H1 (cell line): Measurements from ENCODE around the gene IGFALS. TPM values are rescaled to one million over a fixed set of nuclear protein-coding genes. Genes with fewer than 3 reads are reported as not detected.

ENCODE experiments used
- CTCF ChIA-PET: fragments of 300-600 bp; sonication (Branson Sonifier 250); formaldehyde crosslinking; loops from one replicate; lab custom pipeline; 2021; ENCODE audit not compliant: partially characterized antibody; lab: Charles Lee
- POLR2A ChIA-PET: fragments of 300-600 bp; sonication (Branson Sonifier 250); formaldehyde crosslinking; loops from one replicate; lab custom pipeline; 2021; ENCODE audit warnings: inconsistent platforms; ENCODE audit not compliant: partially characterized antibody; lab: Charles Lee
- DNase-seq, 2 experiments: peaks; one replicate each; pipeline versions ENCODE4 v3.0.0 to v3.0.0-alpha.2; 2010 to 2022; ENCODE audit warnings: low spot score in 2 of 2, low read depth in 1 of 2, mixed read lengths in 1 of 2
- FAIRE-seq: peaks from 2 replicates; lab custom pipeline; 2011; peaks lifted over from hg19 to GRCh38; lab: Jason Lieb, UNC
- H2AFZ ChIP-seq: 2 replicates; pipeline ENCODE4 v1.8.1; 2012; ENCODE audit warnings: low read length, inconsistent platforms
- H2AK5ac ChIP-seq: 2 replicates; pipeline ENCODE4 v1.6.1; 2013; ENCODE audit warnings: low read depth, low read length
- H2BK120ac ChIP-seq: replicated peaks from 2 replicates; pipeline ENCODE3; 2013; ENCODE audit warnings: low read depth, low read length, inconsistent platforms
- H2BK12ac ChIP-seq: 2 replicates; pipeline ENCODE4 v1.6.1; 2013; ENCODE audit warnings: low read depth, low read length
- H2BK15ac ChIP-seq: 2 replicates; pipeline ENCODE4 v1.6.1; 2013; ENCODE audit warnings: low read length
- H2BK20ac ChIP-seq: 2 replicates; pipeline ENCODE4 v1.6.1; 2013; ENCODE audit warnings: low read length
- H2BK5ac ChIP-seq: 2 replicates; pipeline ENCODE4 v1.6.1; 2013; ENCODE audit warnings: low read depth, low read length
- H3K14ac ChIP-seq: 2 replicates; pipeline ENCODE4 v1.6.1; 2013; ENCODE audit warnings: inconsistent platforms; ENCODE audit not compliant: insufficient read length
- H3K18ac ChIP-seq: 2 replicates; pipeline ENCODE4 v1.6.1; 2013; ENCODE audit warnings: low read length; ENCODE audit errors: extremely low read depth
- H3K23ac ChIP-seq: 2 replicates; pipeline ENCODE4 v1.6.1; 2013; ENCODE audit warnings: inconsistent platforms; ENCODE audit not compliant: insufficient read length
- H3K23me2 ChIP-seq: 2 replicates; pipeline ENCODE4 v1.6.1; 2013; ENCODE audit warnings: low read depth, low read length
- H3K27ac ChIP-seq: 2 replicates; pipeline ENCODE4 v1.6.1; 2011; ENCODE audit warnings: low read depth, low read length, inconsistent platforms
- H3K27me3 ChIP-seq, 4 experiments: replicated peaks in 1 of 4; 1 replicate in 1 of 4; 2 replicates in 3 of 4; pipeline versions ENCODE4 v1.6.1 to v1.8.1; 2011 to 2013; ENCODE audit warnings: low read length in 3 of 4, mild to moderate bottlenecking in 3 of 4, inconsistent platforms in 2 of 4, mixed read lengths in 2 of 4, moderate library complexity in 1 of 4; ENCODE audit not compliant: control insufficient read depth in 3 of 4, insufficient read depth in 3 of 4; ENCODE audit errors: extremely low read depth in 1 of 4
- H3K36me3 ChIP-seq, 4 experiments: 2 replicates each; pipeline versions ENCODE4 v1.6.1 to v1.8.1; 2011 to 2013; ENCODE audit warnings: mild to moderate bottlenecking in 4 of 4, low read length in 3 of 4, moderate library complexity in 2 of 4, control low read depth in 1 of 4, inconsistent platforms in 1 of 4; ENCODE audit not compliant: insufficient read depth in 4 of 4, control insufficient read depth in 2 of 4
- H3K4ac ChIP-seq: replicated peaks from 2 replicates; pipeline ENCODE3; 2013; ENCODE audit warnings: low read length, low read depth, mixed read lengths, inconsistent platforms; ENCODE audit not compliant: insufficient read length
- H3K4me1 ChIP-seq, 4 experiments: replicated peaks in 1 of 4; 1 replicate in 1 of 4; 2 replicates in 3 of 4; pipeline versions ENCODE4 v1.6.1 to v1.8.1; 2011 to 2013; ENCODE audit warnings: low read length in 3 of 4, inconsistent platforms in 2 of 4, mixed read lengths in 1 of 4; ENCODE audit not compliant: insufficient read depth in 4 of 4, control insufficient read depth in 3 of 4
- H3K4me2 ChIP-seq, 2 experiments: 2 replicates each; pipeline versions ENCODE4 v1.6.1 to v1.8.1; 2011 to 2013; ENCODE audit warnings: low read depth in 2 of 2, low read length in 2 of 2, control low read depth in 1 of 2, inconsistent platforms in 1 of 2, mild to moderate bottlenecking in 1 of 2; ENCODE audit not compliant: insufficient read depth in 1 of 2
- H3K4me3 ChIP-seq, 4 experiments: fragments of 200-600, 300-600 bp in 1 of 4; sonication (generic), shearing (Covaris generic), sonication (Bioruptor Twin) in 1 of 4; 2 replicates each; pipeline versions ENCODE4 v1.5.1 to v1.8.1; 2011 to 2016; ENCODE audit warnings: low read length in 4 of 4, low read depth in 3 of 4, control low read depth in 2 of 4, inconsistent platforms in 2 of 4, mild to moderate bottlenecking in 2 of 4, mixed read lengths in 1 of 4, moderate library complexity in 1 of 4; ENCODE audit not compliant: insufficient read depth in 2 of 4; ENCODE audit errors: extremely low read depth in 1 of 4
- H3K56ac ChIP-seq: replicated peaks from 2 replicates; pipeline ENCODE3; 2013; ENCODE audit warnings: low read depth, mild to moderate bottlenecking, mixed read lengths, low read length, inconsistent platforms; ENCODE audit not compliant: insufficient read length
- H3K79me1 ChIP-seq: 2 replicates; pipeline ENCODE4 v1.6.1; 2013; ENCODE audit warnings: low read depth, low read length, control low read depth
- H3K79me2 ChIP-seq, 2 experiments: 2 replicates each; pipeline versions ENCODE4 v1.6.1 to v1.8.1; 2012 to 2013; ENCODE audit warnings: low read length in 2 of 2, mild to moderate bottlenecking in 2 of 2, inconsistent platforms in 1 of 2; ENCODE audit not compliant: insufficient read depth in 2 of 2, control insufficient read depth in 1 of 2
- H3K9ac ChIP-seq, 4 experiments: replicated peaks in 1 of 4; 1 replicate in 1 of 4; 2 replicates in 3 of 4; pipeline versions ENCODE4 v1.6.1 to v1.8.1; 2011 to 2013; ENCODE audit warnings: low read depth in 3 of 4, low read length in 3 of 4, control low read depth in 2 of 4, mild to moderate bottlenecking in 2 of 4, moderate library complexity in 2 of 4, inconsistent platforms in 1 of 4; ENCODE audit errors: extremely low read depth in 1 of 4
- H3K9me3 ChIP-seq, 2 experiments: 2 replicates each; pipeline versions ENCODE4 v1.6.1 to v1.8.1; 2012 to 2013; ENCODE audit warnings: mild to moderate bottlenecking in 2 of 2, moderate library complexity in 2 of 2, control low read depth in 1 of 2, inconsistent platforms in 1 of 2, low read depth in 1 of 2, low read length in 1 of 2, mixed read lengths in 1 of 2; ENCODE audit not compliant: insufficient read depth in 2 of 2
- H4K20me1 ChIP-seq, 2 experiments: replicated peaks in 1 of 2; 2 replicates each; pipeline versions ENCODE3 to v1.8.1; 2011 to 2013; ENCODE audit warnings: inconsistent platforms in 2 of 2, low read length in 2 of 2, mild to moderate bottlenecking in 1 of 2; ENCODE audit not compliant: insufficient read depth in 2 of 2, control insufficient read depth in 1 of 2
- H4K5ac ChIP-seq: 2 replicates; pipeline ENCODE4 v1.6.1; 2013; ENCODE audit warnings: low read length, low read depth, mixed read lengths, inconsistent platforms; ENCODE audit not compliant: insufficient read length
- H4K8ac ChIP-seq: 2 replicates; pipeline ENCODE4 v1.8.0; 2013; ENCODE audit warnings: mild to moderate bottlenecking, moderate library complexity, low read length, inconsistent platforms; ENCODE audit not compliant: insufficient read depth; ENCODE audit errors: extremely low read depth
- H4K91ac ChIP-seq: replicated peaks from 2 replicates; pipeline ENCODE3; 2013; ENCODE audit warnings: low read length, mixed read lengths, inconsistent platforms; ENCODE audit not compliant: insufficient read length
- BCL11A ChIP-seq, 2 experiments: IDR thresholded peaks; one replicate each; pipeline ENCODE4 v1.6.1; 2011; ENCODE audit warnings: low read depth in 2 of 2, low read length in 2 of 2, mild to moderate bottlenecking in 2 of 2
- CEBPB ChIP-seq: IDR thresholded peaks from 2 replicates; pipeline ENCODE4 v1.6.1; 2012; ENCODE audit warnings: low read depth, low read length
- JUND ChIP-seq: IDR thresholded peaks from 2 replicates; pipeline ENCODE4 v1.6.1; 2011; ENCODE audit warnings: mild to moderate bottlenecking, improper control_type of control experiment, low read length
- KDM4A ChIP-seq: IDR thresholded peaks from one replicate; pipeline ENCODE4 v1.7.1; 2012; ENCODE audit warnings: low read depth, mild to moderate bottlenecking, moderate library complexity, low read length, inconsistent platforms; ENCODE audit not compliant: severe bottlenecking
- KDM5A ChIP-seq: fragments of 200-600 bp; IDR thresholded peaks from 2 replicates; pipeline ENCODE4 v1.7.1; 2012; ENCODE audit warnings: mild to moderate bottlenecking, low read length, inconsistent platforms, mixed read lengths
- NANOG ChIP-seq: IDR thresholded peaks from 2 replicates; pipeline ENCODE4 v1.6.1; 2011; ENCODE audit warnings: low read length, low read depth, mild to moderate bottlenecking, inconsistent platforms; ENCODE audit not compliant: insufficient read depth, poor library complexity, severe bottlenecking
- RNF2 ChIP-seq: fragments of 200-900, 300-1000 bp; sonication (generic); IDR thresholded peaks from 2 replicates; pipeline ENCODE4 v1.7.1; 2016; ENCODE audit warnings: borderline replicate concordance, low read depth, mild to moderate bottlenecking, antibody characterized with exemption, low read length; ENCODE audit not compliant: poor library complexity, severe bottlenecking; ENCODE audit errors: missing control alignments
- SRF ChIP-seq: IDR thresholded peaks from 2 replicates; pipeline ENCODE4 v1.6.1; 2011; ENCODE audit warnings: mild to moderate bottlenecking, low read depth, low read length, moderate library complexity
- SUZ12 ChIP-seq: fragments of 200-600 bp; sonication (generic); IDR thresholded peaks from 2 replicates; pipeline ENCODE4 v1.6.1; 2012; ENCODE audit warnings: mild to moderate bottlenecking, inconsistent platforms, low read length, moderate library complexity, mixed read lengths
- WGBS, 2 experiments: shearing (Covaris generic) in 1 of 2; methylation state at CpG; one replicate each; pipeline versions ENCODE4 v1.1.6 to v1.1.7; 2013 to 2015; ENCODE audit warnings: low lambda C conversion rate in 2 of 2, mixed read lengths in 2 of 2, inconsistent platforms in 1 of 2, low coverage in 1 of 2, missing lambda C conversion rate in 1 of 2; ENCODE audit not compliant: insufficient replicate concordance in 2 of 2, insufficient coverage in 1 of 2, insufficient read length in 1 of 2; ENCODE audit errors: extremely low coverage in 1 of 2, missing lambda C conversion rate in 1 of 2; 5-methylcytosine and 5-hydroxymethylcytosine counted together
- polyA plus RNA-seq, 7 experiments: library from polyadenylated mRNA; depleted of rRNA in 3 of 7; stranded (reverse) in 5 of 7; unstranded in 2 of 7; fragments of >200 nt in 5 of 7; fragments of 200-250 nt in 2 of 7; gene quantifications; 1 replicate in 5 of 7; 2 replicates in 1 of 7; 4 replicates in 1 of 7; pipeline versions ENCODE4 v1.2.1 to v1.2.3, GENCODE V29; 2011 to 2013; ENCODE audit warnings: missing spikeins in 2 of 7, mixed read lengths in 2 of 7
- total RNA-seq: library from RNA; stranded (reverse); fragmentation: NEBNext Ultra II Directional; extraction: Animal tissue kit (Norgen Biotek cat#: 25700); gene quantifications from 2 replicates; pipeline ENCODE4 v1.2.1, GENCODE V29; 2021
- TF ChIP-seq, protein P1 (sequence below): IDR thresholded peaks from 2 replicates; pipeline ENCODE4 v1.6.1; 2011; ENCODE audit warnings: low read depth, mild to moderate bottlenecking, low read length; ENCODE audit not compliant: insufficient read depth
- TF ChIP-seq, protein P2 (sequence below): IDR thresholded peaks from 2 replicates; pipeline ENCODE4 v1.6.1; 2012; ENCODE audit warnings: low read length, inconsistent platforms

The IGFALS gene
- total and polyA plus RNA-seq, 2 of the 8 experiments (the other 6 are each of a cell fraction or from before 2014, with no cell fraction given), result not detected

DNA sequence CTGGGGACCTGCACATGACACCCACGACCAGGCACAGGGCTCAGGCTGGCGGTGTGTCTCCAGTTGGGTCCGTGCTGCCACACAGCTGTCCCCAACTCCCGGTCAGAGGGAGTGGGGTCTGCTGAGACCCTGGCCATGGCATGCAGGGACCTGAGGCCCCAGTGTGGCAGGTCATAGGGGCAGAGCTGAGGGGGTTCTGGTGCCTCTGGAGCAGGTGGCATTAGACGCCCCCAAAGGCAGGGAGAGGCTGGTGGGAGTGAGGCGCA, 6.5 kb downstream of the IGFALS start:
- no peak for FAIRE-seq
- TF ChIP-seq, protein P1, sequence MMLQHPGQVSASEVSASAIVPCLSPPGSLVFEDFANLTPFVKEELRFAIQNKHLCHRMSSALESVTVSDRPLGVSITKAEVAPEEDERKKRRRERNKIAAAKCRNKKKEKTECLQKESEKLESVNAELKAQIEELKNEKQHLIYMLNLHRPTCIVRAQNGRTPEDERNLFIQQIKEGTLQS, result no peak
- TF ChIP-seq SRF (no peak), BCL11A (IDR thresholded peaks at IDR 0.05; ENCODE audit: low read depth in 2 of 2, low read length in 2 of 2) (no peak), CEBPB (no peak), RNF2 (no peak), KDM5A (no peak), SUZ12 (no peak), NANOG (no peak), KDM4A (no peak), JUND (no peak)
- TF ChIP-seq, protein P2, sequence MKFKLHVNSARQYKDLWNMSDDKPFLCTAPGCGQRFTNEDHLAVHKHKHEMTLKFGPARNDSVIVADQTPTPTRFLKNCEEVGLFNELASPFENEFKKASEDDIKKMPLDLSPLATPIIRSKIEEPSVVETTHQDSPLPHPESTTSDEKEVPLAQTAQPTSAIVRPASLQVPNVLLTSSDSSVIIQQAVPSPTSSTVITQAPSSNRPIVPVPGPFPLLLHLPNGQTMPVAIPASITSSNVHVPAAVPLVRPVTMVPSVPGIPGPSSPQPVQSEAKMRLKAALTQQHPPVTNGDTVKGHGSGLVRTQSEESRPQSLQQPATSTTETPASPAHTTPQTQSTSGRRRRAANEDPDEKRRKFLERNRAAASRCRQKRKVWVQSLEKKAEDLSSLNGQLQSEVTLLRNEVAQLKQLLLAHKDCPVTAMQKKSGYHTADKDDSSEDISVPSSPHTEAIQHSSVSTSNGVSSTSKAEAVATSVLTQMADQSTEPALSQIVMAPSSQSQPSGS, result no peak

More for the DNA sequence above, 6.5 kb downstream of the IGFALS start:
- peaks cover 13% of the 10 kb centered on the region; the same call in 1 of the 2 replicates for H3K79me1 ChIP-seq
- no peak overlapping the region for H3K4me2 ChIP-seq
- no peak overlapping the region for H2BK120ac ChIP-seq
- CTCF ChIA-PET, result interaction anchor here (1.4 kb wide), 1 partner anchor 13 kb away, joined by 4 read pairs; no protein-coding TSS in a partner anchor
- H3K56ac ChIP-seq, result no peak overlapping the region
- WGBS, 2 experiments, result 90% methylated on average over 6 of the region's 6 CpGs; no CpG with 5 or more reads in 1 of the 2 experiments
- DNase-seq, result no peak
- H3K23me2 ChIP-seq, result peaks cover 3% of the 10 kb centered on the region; the same call in 1 of the 2 replicates
- no peak overlapping the region for H2BK15ac ChIP-seq
- H2AK5ac ChIP-seq, result no peak overlapping the region
- H4K5ac ChIP-seq, result no peak overlapping the region
- H3K23ac ChIP-seq, result no peak overlapping the region
- no peak overlapping the region for H4K8ac ChIP-seq
- peaks cover 0 to 44% (median 2%) of the 10 kb centered on the region in 4 experiments; a peak in 4 of 8 replicates for H3K36me3 ChIP-seq
- no peaks in the 10 kb centered on the region for H3K9me3 ChIP-seq
- peaks cover 0 to 35% of the 10 kb centered on the region in 2 experiments; a peak in 3 of 4 replicates for H3K79me2 ChIP-seq
- H2BK20ac ChIP-seq, result no peak overlapping the region
- H4K20me1 ChIP-seq, result peaks cover 20 to 21% of the 10 kb centered on the region in 2 experiments
- H3K4me1 ChIP-seq, result no peaks in the 10 kb centered on the region; a peak in 1 of 7 replicates
- no peak overlapping the region for H3K18ac ChIP-seq
- H3K9ac ChIP-seq, result no peak overlapping the region
- H3K4me3 ChIP-seq, result no peak overlapping the region
- no peak overlapping the region for H2BK12ac ChIP-seq
- no peaks in the 10 kb centered on the region for H3K27me3 ChIP-seq
- H4K91ac ChIP-seq, result no peak overlapping the region
- H2BK5ac ChIP-seq, result no peak overlapping the region
- POLR2A ChIA-PET, result interaction anchor here (1.6 to 4.0 kb wide), 3 partner anchors 12 to 18 kb away, joined by 3 to 13 read pairs (median 5); partner anchors contain the start of gene NME3
- H2AFZ ChIP-seq, result no peak overlapping the region
- H3K14ac ChIP-seq, result no peak overlapping the region
- H3K4ac ChIP-seq, result no peak overlapping the region
- H3K27ac ChIP-seq, result no peak overlapping the region
